Fibroblast of lung (primary cell): ENCODE measurements around the gene TBC1D5. TPM values are rescaled to one million over a fixed set of nuclear protein-coding genes. Genes with fewer than 3 reads are reported as not detected.

Experiments
- DNase-seq, 2 donors: peaks; one replicate each; pipeline versions ENCODE4 v3.0.0 to v3.0.0-alpha.2; 2010; ENCODE audit warnings: low read depth in 2 of 2
- H2AFZ ChIP-seq: 2 replicates; pipeline ENCODE4 v1.5.1; 2012; ENCODE audit warnings: low read length, control low read depth, inconsistent platforms
- H3K27ac ChIP-seq: 2 replicates; pipeline ENCODE4 v1.5.1; 2011; ENCODE audit warnings: low read length, control low read depth; ENCODE audit not compliant: insufficient read depth
- H3K27me3 ChIP-seq: 2 replicates; pipeline ENCODE4 v1.5.1; 2011; ENCODE audit warnings: mild to moderate bottlenecking, low read length; ENCODE audit not compliant: control insufficient read depth, insufficient read depth
- H3K36me3 ChIP-seq: 2 replicates; pipeline ENCODE4 v1.5.1; 2011; ENCODE audit warnings: low read length; ENCODE audit not compliant: control insufficient read depth, insufficient read depth
- H3K4me1 ChIP-seq: 2 replicates; pipeline ENCODE4 v1.5.1; 2011; ENCODE audit warnings: low read length; ENCODE audit not compliant: control insufficient read depth, insufficient read depth; ENCODE audit errors: extremely low read depth
- H3K4me2 ChIP-seq: 2 replicates; pipeline ENCODE4 v1.5.1; 2011; ENCODE audit warnings: low read length, control low read depth; ENCODE audit not compliant: insufficient read depth; ENCODE audit errors: extremely low read depth
- H3K4me3 ChIP-seq, 4 experiments: fragments of 200-600 bp in 1 of 4; sonication (generic) in 1 of 4; replicated peaks in 1 of 4; 2 replicates each; pipeline ENCODE4 v1.5.1; 2011 to 2016; ENCODE audit warnings: low read length in 4 of 4, low read depth in 3 of 4, mild to moderate bottlenecking in 3 of 4, control low read depth in 2 of 4, inconsistent platforms in 1 of 4, mixed read lengths in 1 of 4; ENCODE audit not compliant: insufficient read depth in 1 of 4; ENCODE audit errors: control extremely low read depth in 1 of 4
- H3K79me2 ChIP-seq: 2 replicates; pipeline ENCODE4 v1.5.1; 2012; ENCODE audit warnings: mild to moderate bottlenecking, low read length, inconsistent platforms; ENCODE audit not compliant: control insufficient read depth, insufficient read depth
- H3K9ac ChIP-seq: 2 replicates; pipeline ENCODE4 v1.5.1; 2011; ENCODE audit warnings: mild to moderate bottlenecking, low read length, control low read depth; ENCODE audit not compliant: insufficient read depth
- H3K9me3 ChIP-seq: 2 replicates; pipeline ENCODE4 v1.5.1; 2012; ENCODE audit warnings: low read depth, low read length; ENCODE audit not compliant: control insufficient read depth, insufficient read depth
- H4K20me1 ChIP-seq: 2 replicates; pipeline ENCODE4 v1.5.1; 2011; ENCODE audit warnings: low read length; ENCODE audit not compliant: control insufficient read depth, insufficient read depth; ENCODE audit errors: extremely low read depth
- EZH2 ChIP-seq: IDR thresholded peaks from 2 replicates; pipeline ENCODE4 v1.5.1; 2012; ENCODE audit warnings: low read length, control low read depth, mild to moderate bottlenecking; ENCODE audit errors: missing control alignments
- polyA plus RNA-seq, 2 donors: library from polyadenylated mRNA; depleted of rRNA in 1 of 2; stranded (reverse) in 1 of 2; unstranded in 1 of 2; fragments of >200 nt; gene quantifications; 2 replicates each; pipeline ENCODE4 v1.2.1, GENCODE V29; 2011 to 2012; ENCODE audit warnings: missing spikeins in 1 of 2
- total RNA-seq: library from RNA; depleted of rRNA; stranded (reverse); fragments of >200 nt; gene quantifications from 2 replicates; pipeline ENCODE4 v1.2.1, GENCODE V29; 2014
- TF ChIP-seq, protein P1 (sequence below), 2 donors: IDR thresholded peaks in 1 of 2; conservative IDR thresholded peaks in 1 of 2; 1 replicate in 1 of 2; 2 replicates in 1 of 2; pipeline ENCODE4 v1.5.1; 2011 to 2012; ENCODE audit warnings: low read length in 2 of 2, control low read depth in 1 of 2, inconsistent platforms in 1 of 2, low read depth in 1 of 2, mild to moderate bottlenecking in 1 of 2

Gene TBC1D5
- total and polyA plus RNA-seq, 2 donors (not counting 1 experiment from before 2014, with no cell fraction given), result 43.6 to 129 TPM

GRCh38 chr3:17558565-17558964, 183.9 kb downstream of the TBC1D5 start:
- Histone ChIP-seq H3K4me2 (no peak overlapping the region), H3K27ac (no peak overlapping the region), H2AFZ (no peak overlapping the region), H3K36me3 (no peaks in the 10 kb centered on the region), H3K4me3 (no peak overlapping the region), H3K9me3 (no peaks in the 10 kb centered on the region), H3K4me1 (no peaks in the 10 kb centered on the region), H3K27me3 (no peaks in the 10 kb centered on the region), H4K20me1 (no peaks in the 10 kb centered on the region), H3K9ac (no peak overlapping the region), H3K79me2 (no peaks in the 10 kb centered on the region)
- no peak for DNase-seq
- TF ChIP-seq, protein P1, sequence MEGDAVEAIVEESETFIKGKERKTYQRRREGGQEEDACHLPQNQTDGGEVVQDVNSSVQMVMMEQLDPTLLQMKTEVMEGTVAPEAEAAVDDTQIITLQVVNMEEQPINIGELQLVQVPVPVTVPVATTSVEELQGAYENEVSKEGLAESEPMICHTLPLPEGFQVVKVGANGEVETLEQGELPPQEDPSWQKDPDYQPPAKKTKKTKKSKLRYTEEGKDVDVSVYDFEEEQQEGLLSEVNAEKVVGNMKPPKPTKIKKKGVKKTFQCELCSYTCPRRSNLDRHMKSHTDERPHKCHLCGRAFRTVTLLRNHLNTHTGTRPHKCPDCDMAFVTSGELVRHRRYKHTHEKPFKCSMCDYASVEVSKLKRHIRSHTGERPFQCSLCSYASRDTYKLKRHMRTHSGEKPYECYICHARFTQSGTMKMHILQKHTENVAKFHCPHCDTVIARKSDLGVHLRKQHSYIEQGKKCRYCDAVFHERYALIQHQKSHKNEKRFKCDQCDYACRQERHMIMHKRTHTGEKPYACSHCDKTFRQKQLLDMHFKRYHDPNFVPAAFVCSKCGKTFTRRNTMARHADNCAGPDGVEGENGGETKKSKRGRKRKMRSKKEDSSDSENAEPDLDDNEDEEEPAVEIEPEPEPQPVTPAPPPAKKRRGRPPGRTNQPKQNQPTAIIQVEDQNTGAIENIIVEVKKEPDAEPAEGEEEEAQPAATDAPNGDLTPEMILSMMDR (conservative IDR thresholded peaks at IDR 0.05 in 1 of 2, IDR thresholded peaks at IDR 0.05 in 1 of 2; ENCODE audit: low read depth in 1 of 2, low read length in 2 of 2), result no peak
- TF ChIP-seq EZH2, result no peak

DNA sequence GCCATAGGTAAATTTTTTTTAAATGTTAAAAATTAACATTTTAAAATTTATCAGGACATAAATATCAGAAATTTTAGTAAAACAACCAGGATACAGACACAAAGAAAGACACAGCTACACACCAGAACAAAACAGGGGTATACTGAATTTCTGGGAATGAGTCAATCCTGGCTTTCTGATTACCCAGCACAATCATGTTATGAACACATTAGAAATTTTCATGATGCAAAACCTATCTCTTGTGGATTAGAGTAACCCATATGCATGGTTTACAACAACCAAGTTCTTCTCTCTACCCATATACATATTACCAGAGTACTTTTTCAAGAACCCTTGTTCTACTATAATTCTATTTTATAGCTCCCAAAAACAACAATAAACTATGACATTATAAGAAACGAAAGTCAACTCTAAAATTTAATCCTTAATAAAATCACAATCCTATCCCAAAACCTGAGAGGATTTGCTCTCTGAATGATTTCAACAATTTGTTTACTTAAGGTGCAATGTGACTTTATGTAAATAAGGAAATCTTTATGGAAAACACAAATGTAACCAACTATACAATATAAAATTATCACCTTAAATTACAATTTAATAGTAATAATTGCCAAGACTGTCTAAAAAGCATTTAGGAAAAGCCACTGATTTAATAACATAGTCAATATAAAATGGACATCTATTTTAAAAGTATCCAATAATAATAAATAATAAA, 184.5 kb downstream of the TBC1D5 start:
- Histone ChIP-seq H3K36me3 (no peaks in the 10 kb centered on the region), H3K9ac (no peak overlapping the region), H3K4me3 (no peak overlapping the region), H3K79me2 (no peaks in the 10 kb centered on the region), H2AFZ (no peak overlapping the region), H3K27me3 (no peaks in the 10 kb centered on the region), H3K9me3 (no peaks in the 10 kb centered on the region), H3K27ac (no peak overlapping the region), H4K20me1 (no peaks in the 10 kb centered on the region), H3K4me1 (no peaks in the 10 kb centered on the region), H3K4me2 (no peak overlapping the region)
- DNase-seq, result no peak
- TF ChIP-seq, protein P1 (conservative IDR thresholded peaks at IDR 0.05 in 1 of 2, IDR thresholded peaks at IDR 0.05 in 1 of 2; ENCODE audit: low read depth in 1 of 2, low read length in 2 of 2), result no peak
- TF ChIP-seq EZH2, result no peak

DNA sequence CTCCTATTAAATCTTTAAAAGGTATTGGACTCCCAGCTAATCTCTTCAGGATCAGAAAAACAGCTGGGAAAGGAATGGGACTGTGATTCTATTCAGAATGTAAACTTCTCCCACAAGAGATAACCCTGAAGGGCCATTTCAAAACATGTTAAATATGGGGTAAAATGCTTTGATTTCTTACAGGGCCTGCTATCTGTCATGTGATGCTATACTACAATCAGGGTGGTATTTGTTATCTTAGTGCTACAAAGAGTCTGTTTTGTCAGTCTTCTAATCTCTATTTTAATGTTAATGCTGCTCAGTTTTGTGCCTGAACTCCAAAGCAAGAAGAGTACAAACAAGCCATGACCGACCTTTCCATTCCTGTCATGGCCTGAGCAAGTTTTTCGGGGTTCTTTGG, 186.9 kb downstream of the TBC1D5 start:
- DNase-seq, result no peak
- H3K4me1 ChIP-seq, result no peaks in the 10 kb centered on the region
- no peak overlapping the region for H3K27ac ChIP-seq
- no peak overlapping the region for H2AFZ ChIP-seq
- H3K79me2 ChIP-seq, result no peaks in the 10 kb centered on the region
- H3K36me3 ChIP-seq, result no peaks in the 10 kb centered on the region
- TF ChIP-seq, protein P1 (conservative IDR thresholded peaks at IDR 0.05 in 1 of 2, IDR thresholded peaks at IDR 0.05 in 1 of 2; ENCODE audit: low read depth in 1 of 2, low read length in 2 of 2), result no peak
- TF ChIP-seq EZH2, result no peak
- H4K20me1 ChIP-seq, result no peaks in the 10 kb centered on the region
- H3K9ac ChIP-seq, result no peak overlapping the region
- no peak overlapping the region for H3K4me2 ChIP-seq
- H3K9me3 ChIP-seq, result no peaks in the 10 kb centered on the region
- no peak overlapping the region for H3K4me3 ChIP-seq
- no peaks in the 10 kb centered on the region for H3K27me3 ChIP-seq
